Measurements from ENCODE around the gene ARL6. TPM values are rescaled to one million over a fixed set of nuclear protein-coding genes. Genes with fewer than 3 reads are reported as not detected.

ARL6 gene
- total RNA-seq, 4 donors from 2014 or later: 1.00 to 4.8 (median 3.0) TPM

- Histone ChIP-seq H3K9me3 (no peaks in the 10 kb centered on the region), H3K27me3 (no peaks in the 10 kb centered on the region), H3K27ac (peak overlapping the region; percentile 75 to 88 (median 82)), H3K4me3 (peak overlapping the region; percentile 73 to 88 (median 82)), H3K4me1 (peaks cover 2 to 20% (median 11%) of the 10 kb centered on the region in 4 donors), H3K36me3 (no peaks in the 10 kb centered on the region)
- no peak for DNase-seq
- intact Hi-C loops (cut with DNase I; ENCODE audit: low total_unique reads) (no loop called here), in situ Hi-C loops (cut with MboI; ENCODE audit: low pct_ligation_motif_present in 1 of 4, low pct_unique_long_range_greater_than_20kb in 1 of 4, low sequenced_read_pairs in 3 of 4) (no loop called here)
- WGBS, 2 donors (ENCODE audit: low coverage in 1 of 2): 33 to 74% methylated on average over 10 to 22 of the region's 22 CpGs
- TF ChIP-seq EP300 (IDR thresholded peaks at IDR 0.05; ENCODE audit: low read depth): no peak
- TF ChIP-seq, protein P1, sequence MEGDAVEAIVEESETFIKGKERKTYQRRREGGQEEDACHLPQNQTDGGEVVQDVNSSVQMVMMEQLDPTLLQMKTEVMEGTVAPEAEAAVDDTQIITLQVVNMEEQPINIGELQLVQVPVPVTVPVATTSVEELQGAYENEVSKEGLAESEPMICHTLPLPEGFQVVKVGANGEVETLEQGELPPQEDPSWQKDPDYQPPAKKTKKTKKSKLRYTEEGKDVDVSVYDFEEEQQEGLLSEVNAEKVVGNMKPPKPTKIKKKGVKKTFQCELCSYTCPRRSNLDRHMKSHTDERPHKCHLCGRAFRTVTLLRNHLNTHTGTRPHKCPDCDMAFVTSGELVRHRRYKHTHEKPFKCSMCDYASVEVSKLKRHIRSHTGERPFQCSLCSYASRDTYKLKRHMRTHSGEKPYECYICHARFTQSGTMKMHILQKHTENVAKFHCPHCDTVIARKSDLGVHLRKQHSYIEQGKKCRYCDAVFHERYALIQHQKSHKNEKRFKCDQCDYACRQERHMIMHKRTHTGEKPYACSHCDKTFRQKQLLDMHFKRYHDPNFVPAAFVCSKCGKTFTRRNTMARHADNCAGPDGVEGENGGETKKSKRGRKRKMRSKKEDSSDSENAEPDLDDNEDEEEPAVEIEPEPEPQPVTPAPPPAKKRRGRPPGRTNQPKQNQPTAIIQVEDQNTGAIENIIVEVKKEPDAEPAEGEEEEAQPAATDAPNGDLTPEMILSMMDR (IDR thresholded peaks at IDR 0.05): no peak
- TF ChIP-seq POLR2AphosphoS5 (IDR thresholded peaks at IDR 0.05): no peak
- no peak for TF ChIP-seq POLR2A (IDR thresholded peaks at IDR 0.05)
Observed at GRCh38 chr3:97763586-97764406, 762 bp upstream of the ARL6 start.

GRCh38 chr3:97765336-97765735 lies 778 bp downstream of the ARL6 start:
- H3K27ac ChIP-seq: no peak overlapping the region

GRCh38 chr3:97772926-97773325 lies 8.4 kb downstream of the ARL6 start:
- intact Hi-C loops (cut with DNase I; ENCODE audit: low total_unique reads): no loop called here
- Histone ChIP-seq H3K4me1 (no peaks in the 10 kb centered on the region), H3K36me3 (peaks cover 0 to 5% (median 0%) of the 10 kb centered on the region in 4 donors), H3K4me3 (no peak overlapping the region), H3K27ac (no peak overlapping the region), H3K9me3 (no peaks in the 10 kb centered on the region), H3K27me3 (no peaks in the 10 kb centered on the region)
- DNase-seq: no peak
- TF ChIP-seq POLR2A (IDR thresholded peaks at IDR 0.05) (no peak), EP300 (IDR thresholded peaks at IDR 0.05; ENCODE audit: low read depth) (no peak), POLR2AphosphoS5 (IDR thresholded peaks at IDR 0.05) (no peak)
- TF ChIP-seq, protein P1 (IDR thresholded peaks at IDR 0.05): no peak
- in situ Hi-C loops (cut with MboI; ENCODE audit: low pct_ligation_motif_present in 1 of 4, low pct_unique_long_range_greater_than_20kb in 1 of 4, low sequenced_read_pairs in 3 of 4): no loop called here
- WGBS, 2 donors (ENCODE audit: low coverage in 1 of 2): 90 to 91% methylated on average over 2 to 3 of the region's 3 CpGs

More at GRCh38 chr3:97765336-97765735, 778 bp downstream of the ARL6 start:
- Histone ChIP-seq H3K4me3 (peak overlapping the region in 2 of 4 donors; percentile 73 to 88), H3K9me3 (no peaks in the 10 kb centered on the region), H3K36me3 (peaks cover 0 to 5% (median 0%) of the 10 kb centered on the region in 4 donors), H3K4me1 (peaks cover 2 to 20% (median 11%) of the 10 kb centered on the region in 4 donors), H3K27me3 (no peaks in the 10 kb centered on the region)
- WGBS, 2 donors (ENCODE audit: low coverage in 1 of 2): 17 to 23% methylated on average over 2 of the region's 2 CpGs
- in situ Hi-C loops (cut with MboI; ENCODE audit: low pct_ligation_motif_present in 1 of 4, low pct_unique_long_range_greater_than_20kb in 1 of 4, low sequenced_read_pairs in 3 of 4) (no loop called here), intact Hi-C loops (cut with DNase I; ENCODE audit: low total_unique reads) (no loop called here)
- TF ChIP-seq POLR2AphosphoS5 (IDR thresholded peaks at IDR 0.05): no peak
- TF ChIP-seq, protein P1 (IDR thresholded peaks at IDR 0.05): no peak
- no peak for TF ChIP-seq POLR2A (IDR thresholded peaks at IDR 0.05)
- TF ChIP-seq EP300 (IDR thresholded peaks at IDR 0.05; ENCODE audit: low read depth): no peak
- DNase-seq: no peak

- Histone ChIP-seq H3K4me3 (no peak overlapping the region), H3K27ac (peak overlapping the region in 1 of 4 donors; percentile 18), H3K4me1 (peaks cover 0 to 4% (median 0%) of the 10 kb centered on the region in 4 donors), H3K36me3 (no peaks in the 10 kb centered on the region), H3K27me3 (no peaks in the 10 kb centered on the region), H3K9me3 (no peaks in the 10 kb centered on the region)
- in situ Hi-C loops (cut with MboI; ENCODE audit: low pct_ligation_motif_present in 1 of 4, low pct_unique_long_range_greater_than_20kb in 1 of 4, low sequenced_read_pairs in 3 of 4): loop anchor here in 2 of 4 donors (25.0 kb wide), 1 partner anchor 559 kb away; no protein-coding TSS in a partner anchor
- DNase-seq: no peak
- TF ChIP-seq POLR2A (IDR thresholded peaks at IDR 0.05) (no peak), EP300 (IDR thresholded peaks at IDR 0.05; ENCODE audit: low read depth) (no peak), POLR2AphosphoS5 (IDR thresholded peaks at IDR 0.05) (no peak)
- TF ChIP-seq, protein P1 (IDR thresholded peaks at IDR 0.05): no peak
- intact Hi-C loops (cut with DNase I; ENCODE audit: low total_unique reads): no loop called here
Observed at GRCh38 chr3:97778152-97778551, 13.6 kb downstream of the ARL6 start.
